ENCODE measurements around the gene C1orf167. TPM values are rescaled to one million over a fixed set of nuclear protein-coding genes. Genes with fewer than 3 reads are reported as not detected.
A peak's percentile ranks its signal among the peaks of the same experiment; 100 is the strongest.

The C1orf167 gene
- total RNA-seq, 2 donors from 2014 or later = 0.13 TPM; not detected in 1

- DNase-seq = no peak
- Mint-ChIP-seq H3K36me3 (ENCODE audit: low read depth) (no peaks in the 10 kb centered on the region), H3K4me3 (no peak overlapping the region), H3K27me3 (no peaks in the 10 kb centered on the region), H3K4me1 (peaks cover 23% of the 10 kb centered on the region), H3K27ac (no peak overlapping the region)
- no peak for ATAC-seq
- no peaks in the 10 kb centered on the region for H3K9me3 ChIP-seq (ENCODE audit: control insufficient read depth, low read length, poor library complexity, severe bottlenecking)
These were observed 33.7 kb upstream of the C1orf167 start for GRCh38 chr1:11728126-11728806.

DNA sequence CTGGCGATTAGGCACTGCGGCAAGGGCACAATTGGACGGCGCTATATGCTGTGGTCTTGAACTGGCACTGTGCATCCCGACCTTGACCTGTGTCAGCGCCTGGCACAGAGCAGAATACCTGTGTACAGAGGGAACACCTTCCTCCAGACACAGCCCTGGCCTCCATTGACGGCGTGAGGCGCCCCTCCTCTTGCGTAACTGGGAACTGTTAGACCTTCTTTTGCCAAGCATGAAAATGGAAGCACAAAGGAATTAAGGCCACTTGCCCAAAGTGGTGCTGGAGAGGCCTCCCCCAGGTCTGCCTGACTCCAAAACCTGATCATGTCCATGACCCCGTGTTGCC is 32.9 kb upstream of the C1orf167 start:
- Mint-ChIP-seq H3K4me1 (peaks cover 23% of the 10 kb centered on the region), H3K27ac (no peak overlapping the region), H3K4me3 (no peak overlapping the region), H3K27me3 (no peaks in the 10 kb centered on the region), H3K36me3 (ENCODE audit: low read depth) (no peaks in the 10 kb centered on the region)
- no peaks in the 10 kb centered on the region for H3K9me3 ChIP-seq (ENCODE audit: control insufficient read depth, low read length, poor library complexity, severe bottlenecking)
- no peak for ATAC-seq
- no peak for DNase-seq

GRCh38 chr1:11729498-11730428 is 32.2 kb upstream of the C1orf167 start:
- peak overlapping the region; percentile 71 for H3K27ac Mint-ChIP-seq
- H3K9me3 ChIP-seq (ENCODE audit: control insufficient read depth, low read length, poor library complexity, severe bottlenecking) = no peaks in the 10 kb centered on the region
- H3K4me3 Mint-ChIP-seq = peak overlapping the region; percentile 90
- DNase-seq = no peak
- no peaks in the 10 kb centered on the region for H3K36me3 Mint-ChIP-seq (ENCODE audit: low read depth)
- no peak for ATAC-seq
- no peaks in the 10 kb centered on the region for H3K27me3 Mint-ChIP-seq
- peaks cover 23% of the 10 kb centered on the region for H3K4me1 Mint-ChIP-seq

DNA sequence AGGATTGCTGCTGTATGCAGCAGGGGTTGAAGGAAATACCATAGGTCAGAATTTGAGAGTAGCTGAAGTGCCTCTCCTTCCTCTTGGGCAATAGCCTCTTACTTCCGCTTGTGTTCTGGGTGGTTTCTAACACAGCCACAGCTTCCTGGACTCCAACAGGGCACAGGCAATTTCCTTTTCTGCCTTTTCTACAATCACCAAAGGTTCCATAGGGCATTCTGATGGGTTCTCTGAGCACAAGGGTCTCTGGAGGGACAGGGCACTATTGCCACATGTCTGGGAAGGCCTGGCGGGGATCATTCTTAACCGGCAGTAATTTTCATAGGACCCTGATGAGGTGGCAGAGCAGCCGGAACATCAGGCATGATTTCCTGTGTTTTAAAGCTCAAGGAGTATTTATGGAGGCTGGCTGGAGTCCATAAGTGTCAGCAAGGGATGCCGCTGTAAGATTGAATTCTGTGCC is 31.5 kb upstream of the C1orf167 start:
- DNase-seq (no peak), ATAC-seq (peak; percentile 95)
- H3K9me3 ChIP-seq (ENCODE audit: control insufficient read depth, low read length, poor library complexity, severe bottlenecking) = no peaks in the 10 kb centered on the region
- Mint-ChIP-seq H3K4me1 (peaks cover 22% of the 10 kb centered on the region), H3K36me3 (ENCODE audit: low read depth) (no peaks in the 10 kb centered on the region), H3K4me3 (peak overlapping the region; percentile 90), H3K27ac (peak overlapping the region; percentile 71), H3K27me3 (no peaks in the 10 kb centered on the region)

- H3K27ac Mint-ChIP-seq = peak overlapping the region; percentile 37
- no peaks in the 10 kb centered on the region for H3K9me3 ChIP-seq (ENCODE audit: control insufficient read depth, low read length, poor library complexity, severe bottlenecking)
- ATAC-seq = no peak
- peaks cover 24% of the 10 kb centered on the region for H3K4me1 Mint-ChIP-seq
- DNase-seq = no peak
- H3K36me3 Mint-ChIP-seq (ENCODE audit: low read depth) = no peaks in the 10 kb centered on the region
- H3K27me3 Mint-ChIP-seq = no peaks in the 10 kb centered on the region
- H3K4me3 Mint-ChIP-seq = peak overlapping the region; percentile 89
These were observed 30.2 kb upstream of the C1orf167 start for GRCh38 chr1:11731691-11732283.

- H3K4me1 Mint-ChIP-seq = peaks cover 38% of the 10 kb centered on the region
- ATAC-seq = no peak
- H3K27ac Mint-ChIP-seq = no peak overlapping the region
- no peak overlapping the region for H3K4me3 Mint-ChIP-seq
- H3K36me3 Mint-ChIP-seq (ENCODE audit: low read depth) = no peaks in the 10 kb centered on the region
- no peaks in the 10 kb centered on the region for H3K27me3 Mint-ChIP-seq
- DNase-seq = no peak
- H3K9me3 ChIP-seq (ENCODE audit: control insufficient read depth, low read length, poor library complexity, severe bottlenecking) = no peaks in the 10 kb centered on the region
These were observed 28.7 kb upstream of the C1orf167 start for GRCh38 chr1:11733306-11733705.

GRCh38 chr1:11735531-11735853 is 26.5 kb upstream of the C1orf167 start:
- Mint-ChIP-seq H3K27ac (peak overlapping the region; percentile 92), H3K4me3 (peak overlapping the region; percentile 96), H3K36me3 (ENCODE audit: low read depth) (no peaks in the 10 kb centered on the region), H3K4me1 (peaks cover 44% of the 10 kb centered on the region), H3K27me3 (no peaks in the 10 kb centered on the region)
- H3K9me3 ChIP-seq (ENCODE audit: control insufficient read depth, low read length, poor library complexity, severe bottlenecking) = no peaks in the 10 kb centered on the region
- no peak for ATAC-seq
- no peak for DNase-seq

DNA sequence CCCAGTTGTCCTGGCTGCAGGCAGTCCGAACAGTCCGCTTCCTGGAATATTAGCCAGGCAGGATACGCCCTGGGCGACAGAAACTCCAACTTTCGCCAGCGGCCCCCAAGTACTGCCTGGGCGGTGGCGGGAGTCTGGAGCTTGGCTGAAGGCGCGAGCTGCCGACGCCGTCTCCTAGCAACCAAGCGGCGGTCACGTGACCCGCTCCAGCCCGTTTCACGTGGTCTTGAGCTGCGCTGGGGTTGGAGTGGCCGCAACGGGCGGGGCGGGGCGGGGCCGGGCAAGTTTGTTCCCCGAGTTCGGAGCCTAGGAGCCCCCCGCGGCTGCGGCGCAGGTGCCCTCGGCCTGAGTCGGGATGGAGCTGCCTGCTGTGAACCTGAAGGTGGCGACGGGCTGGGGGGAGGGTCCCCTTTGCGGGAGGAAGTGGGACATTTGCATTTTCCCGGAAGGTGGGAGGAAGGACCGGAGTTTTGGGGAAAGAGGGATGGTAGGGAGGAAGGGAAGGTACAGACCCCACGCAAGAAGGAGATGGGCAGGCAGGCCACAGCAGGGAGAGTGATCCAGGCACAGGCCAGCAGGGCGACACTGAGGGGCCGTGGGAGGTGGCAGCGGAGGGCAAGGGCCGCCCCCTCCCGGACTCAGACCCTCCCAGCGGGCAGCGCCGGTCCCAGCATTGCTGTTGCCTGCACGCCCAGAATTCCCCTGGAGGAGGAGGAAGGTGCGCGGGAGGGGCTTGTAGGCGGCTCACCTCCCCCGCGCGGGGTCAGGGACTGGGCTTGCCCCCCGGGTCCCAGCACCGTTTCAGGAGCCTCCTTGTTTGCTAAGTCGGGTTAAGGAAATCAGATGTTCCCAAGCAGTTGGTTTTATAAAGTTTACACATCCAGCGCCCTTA is 25.9 kb upstream of the C1orf167 start, which contains the start of gene AGTRAP:
Gene AGTRAP, plus strand, starts transcription at position 283 of the 892 bp plus-strand sequence. Its CDS starts 73 bp downstream, at position 356.
- peak; percentile 82 for ATAC-seq
- Mint-ChIP-seq H3K4me1 (peaks cover 49% of the 10 kb centered on the region), H3K36me3 (ENCODE audit: low read depth) (no peaks in the 10 kb centered on the region), H3K27ac (peak within 1 kb of the TSS; percentile 92), H3K4me3 (peak within 1 kb of the TSS; percentile 96), H3K27me3 (no peaks in the 10 kb centered on the region)
- no peaks in the 10 kb centered on the region for H3K9me3 ChIP-seq (ENCODE audit: control insufficient read depth, low read length, poor library complexity, severe bottlenecking)
- peak; percentile 76 to 78 (median 77) for DNase-seq

DNA sequence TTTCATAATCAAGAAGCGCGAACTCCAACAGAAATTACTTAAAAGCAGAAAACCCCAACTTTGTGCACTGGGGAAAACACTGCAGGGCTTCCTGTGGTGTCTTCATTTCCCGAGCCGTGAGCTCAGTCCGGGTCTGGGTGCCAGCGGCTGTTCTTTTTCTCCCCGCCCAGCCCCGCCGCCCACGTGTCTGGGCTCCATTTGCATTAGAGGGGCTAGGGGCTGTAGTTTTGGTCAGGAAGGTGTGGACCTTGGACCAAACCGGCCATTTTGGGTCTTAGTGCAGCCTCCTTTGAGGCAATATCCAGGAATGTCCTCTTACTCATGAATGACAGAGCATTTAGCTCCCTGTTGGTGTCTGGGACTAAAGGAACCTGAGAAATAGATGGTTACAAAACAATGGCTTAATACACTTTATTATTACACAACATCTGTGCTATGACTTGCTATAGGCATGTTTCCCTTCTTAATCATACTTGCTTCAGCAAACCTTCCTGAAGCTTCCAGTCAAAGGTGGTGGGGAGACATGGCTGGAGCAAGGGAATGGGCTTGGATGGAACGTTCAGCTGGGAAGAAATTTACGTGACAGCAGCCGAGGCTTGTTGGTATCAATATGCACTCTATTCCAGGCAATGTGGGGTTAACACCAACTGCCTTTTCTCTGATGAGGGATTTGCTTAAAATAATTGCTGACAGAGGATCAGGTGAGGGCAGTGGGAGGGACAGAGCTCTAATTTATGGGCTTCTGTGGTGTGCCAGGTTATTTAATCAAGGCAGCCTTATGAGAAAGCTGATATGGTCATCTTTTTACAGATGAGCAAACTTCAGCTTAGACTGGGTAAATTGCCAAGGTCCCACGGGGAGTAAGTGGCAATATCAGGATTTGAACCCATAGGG is 25.0 kb upstream of the C1orf167 start:
- no peaks in the 10 kb centered on the region for H3K36me3 Mint-ChIP-seq (ENCODE audit: low read depth)
- no peaks in the 10 kb centered on the region for H3K27me3 Mint-ChIP-seq
- no peaks in the 10 kb centered on the region for H3K9me3 ChIP-seq (ENCODE audit: control insufficient read depth, low read length, poor library complexity, severe bottlenecking)
- DNase-seq (peak; percentile 20 to 29 (median 26)), ATAC-seq (peak; percentile 77)
- peak overlapping the region; percentile 96 for H3K4me3 Mint-ChIP-seq
- peak overlapping the region; percentile 92 for H3K27ac Mint-ChIP-seq
- H3K4me1 Mint-ChIP-seq = peaks cover 44% of the 10 kb centered on the region

DNA sequence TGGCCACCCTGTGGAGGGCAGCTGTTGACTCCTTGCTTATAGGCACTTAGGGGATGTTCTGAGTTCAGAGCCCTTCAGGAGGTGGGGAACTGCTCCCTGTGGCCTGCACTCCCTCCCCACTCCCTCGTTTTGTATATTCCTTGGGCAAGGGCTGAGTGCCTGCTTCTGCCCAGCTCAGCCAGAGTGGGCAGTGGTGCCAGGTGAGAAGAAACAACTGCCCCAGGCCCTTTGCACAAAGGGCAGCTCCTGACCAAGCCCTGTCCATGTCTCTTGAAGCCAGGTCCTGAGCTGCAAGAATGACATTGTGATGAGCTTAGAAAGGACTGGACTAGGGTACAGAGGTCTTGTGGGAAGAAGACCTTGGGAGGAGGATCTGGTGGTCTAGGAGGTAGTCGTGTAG is 23.9 kb upstream of the C1orf167 start:
- H3K4me1 Mint-ChIP-seq = peaks cover 51% of the 10 kb centered on the region
- no peak overlapping the region for H3K27ac Mint-ChIP-seq
- H3K4me3 Mint-ChIP-seq = no peak overlapping the region
- no peaks in the 10 kb centered on the region for H3K27me3 Mint-ChIP-seq
- no peaks in the 10 kb centered on the region for H3K9me3 ChIP-seq (ENCODE audit: control insufficient read depth, low read length, poor library complexity, severe bottlenecking)
- ATAC-seq (no peak), DNase-seq (no peak)
- H3K36me3 Mint-ChIP-seq (ENCODE audit: low read depth) = no peaks in the 10 kb centered on the region

- no peak for DNase-seq
- peak overlapping the region; percentile 62 for H3K27ac Mint-ChIP-seq
- no peak for ATAC-seq
- H3K4me3 Mint-ChIP-seq = no peak overlapping the region
- H3K9me3 ChIP-seq (ENCODE audit: control insufficient read depth, low read length, poor library complexity, severe bottlenecking) = no peaks in the 10 kb centered on the region
- no peaks in the 10 kb centered on the region for H3K36me3 Mint-ChIP-seq (ENCODE audit: low read depth)
- peaks cover 52% of the 10 kb centered on the region for H3K4me1 Mint-ChIP-seq
- no peaks in the 10 kb centered on the region for H3K27me3 Mint-ChIP-seq
These were observed 23.2 kb upstream of the C1orf167 start for GRCh38 chr1:11738783-11739182.
